KOPT-K1 (cell line): Measurements from ENCODE around the gene TP53BP2.

Experiments used
- H3K27ac ChIP-seq: fragments of 200-600 bp; sonication (generic); 2 replicates; pipeline ENCODE4 v1.5.1; 2016; ENCODE audit warnings: antibody characterized with exemption, mild to moderate bottlenecking, low read depth, low read length; ENCODE audit not compliant: poor library complexity, severe bottlenecking
- H3K36me3 ChIP-seq: fragments of 200-600 bp; sonication (generic); 2 replicates; pipeline ENCODE4 v1.5.1; 2017; ENCODE audit warnings: antibody characterized with exemption, mild to moderate bottlenecking, low read length, moderate library complexity; ENCODE audit not compliant: insufficient read depth
- H3K9me3 ChIP-seq: fragments of 200-600 bp; sonication (generic); 2 replicates; pipeline ENCODE4 v1.5.1; 2017; ENCODE audit warnings: antibody characterized with exemption, low read length, mild to moderate bottlenecking; ENCODE audit not compliant: insufficient read depth, poor library complexity, severe bottlenecking

The TP53BP2 gene

DNA sequence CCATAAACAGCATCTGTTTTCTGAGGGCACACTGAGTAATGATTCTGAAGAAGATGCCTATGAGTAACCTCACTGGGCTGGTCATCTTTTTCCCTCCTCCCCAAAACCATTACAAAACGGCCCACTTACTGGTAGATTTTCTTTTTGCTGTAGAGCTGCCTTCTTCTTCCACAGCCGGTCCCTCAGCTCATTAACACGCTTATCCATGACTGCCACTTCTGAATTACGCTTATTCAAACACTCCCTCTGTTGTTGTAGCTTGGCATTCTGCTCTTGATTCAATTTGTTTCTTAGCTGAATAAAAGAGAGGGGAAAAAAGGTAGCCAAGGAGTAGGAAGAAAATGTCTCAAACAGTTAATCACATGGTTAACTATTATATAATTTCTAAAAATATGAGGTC, 43.1 kb downstream of the TP53BP2 start:
- peaks cover 97% of the 10 kb centered on the region for H3K36me3 ChIP-seq
- H3K9me3 ChIP-seq, result peaks cover 5% of the 10 kb centered on the region
- no peak overlapping the region for H3K27ac ChIP-seq

DNA sequence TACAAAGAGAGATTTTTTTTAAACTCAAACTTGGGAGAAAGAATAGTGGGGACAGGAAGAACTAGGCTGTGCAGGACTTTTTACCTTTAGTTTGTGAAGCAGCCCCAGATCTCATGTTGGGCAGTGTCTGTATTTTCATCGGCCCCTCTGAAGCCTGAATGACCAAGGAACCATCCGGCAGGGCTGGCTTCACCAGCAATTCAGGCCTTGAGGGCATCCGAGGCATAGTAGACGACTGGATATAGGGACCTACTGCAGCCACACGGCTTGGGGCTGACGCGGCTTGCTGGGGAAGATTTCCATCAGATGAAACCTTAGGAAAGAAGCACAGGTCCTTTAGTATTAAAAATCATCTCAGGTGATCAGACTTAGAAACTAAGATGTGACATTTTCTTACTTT, 43.7 kb downstream of the TP53BP2 start:
- Histone ChIP-seq H3K36me3 (peaks cover 99% of the 10 kb centered on the region), H3K9me3 (no peaks in the 10 kb centered on the region), H3K27ac (no peak overlapping the region)

DNA sequence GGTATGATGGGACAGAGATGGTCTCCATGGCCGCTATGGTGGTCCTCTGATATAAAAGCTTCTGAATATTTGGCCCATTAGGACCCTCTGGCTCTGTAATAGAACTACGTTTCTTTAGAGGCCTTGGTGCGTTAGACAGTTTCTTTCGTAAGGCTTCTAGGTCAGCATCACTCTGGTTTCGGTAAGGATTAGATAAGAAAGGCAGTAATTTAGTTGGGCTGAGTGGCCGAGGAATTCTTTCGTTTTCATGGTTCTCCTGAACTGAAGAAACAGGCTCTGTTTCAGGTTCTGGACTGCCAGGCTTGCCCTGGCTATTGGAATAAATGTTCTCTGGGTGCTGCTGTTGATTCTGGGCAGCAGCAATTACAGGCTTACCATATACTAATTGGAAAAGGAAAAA, 49.5 kb downstream of the TP53BP2 start:
- Histone ChIP-seq H3K9me3 (no peaks in the 10 kb centered on the region), H3K27ac (no peak overlapping the region), H3K36me3 (peaks cover 94% of the 10 kb centered on the region)

DNA sequence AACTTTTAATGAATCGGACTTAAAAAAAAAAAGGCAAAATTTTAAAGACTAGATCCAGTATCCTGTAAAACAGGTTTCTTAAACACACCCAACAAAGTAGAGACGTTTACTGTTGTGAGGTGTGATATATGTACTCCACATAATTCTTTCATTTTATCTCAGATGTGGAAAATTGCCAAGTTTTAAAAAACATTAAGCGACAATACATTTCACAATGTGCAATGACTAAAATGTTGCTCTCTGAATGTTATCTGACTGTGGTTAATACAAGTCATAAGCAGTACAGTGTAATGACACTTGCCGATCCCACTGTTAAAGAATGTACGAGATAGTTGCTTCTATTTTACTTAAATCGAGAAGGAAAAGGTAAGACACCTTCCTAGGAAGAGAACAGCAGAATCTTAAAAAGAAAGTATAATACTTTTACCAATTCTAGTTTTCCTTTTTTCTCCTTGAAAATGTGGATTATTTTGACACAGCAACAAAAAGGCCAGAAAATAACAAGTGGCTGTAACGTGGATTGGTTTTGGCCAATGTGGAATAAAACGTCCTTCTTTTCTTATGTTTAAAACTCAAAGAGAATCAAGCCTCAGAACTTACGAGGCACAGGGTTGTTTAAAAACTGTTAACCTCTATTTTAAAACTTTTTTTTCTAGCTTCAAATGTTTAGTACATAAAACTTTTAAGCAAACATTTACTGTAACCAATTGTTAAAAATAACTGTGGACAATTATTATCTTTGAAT, 51.4 kb downstream of the TP53BP2 start:
- no peak overlapping the region for H3K27ac ChIP-seq
- peaks cover 87% of the 10 kb centered on the region for H3K36me3 ChIP-seq
- no peaks in the 10 kb centered on the region for H3K9me3 ChIP-seq

DNA sequence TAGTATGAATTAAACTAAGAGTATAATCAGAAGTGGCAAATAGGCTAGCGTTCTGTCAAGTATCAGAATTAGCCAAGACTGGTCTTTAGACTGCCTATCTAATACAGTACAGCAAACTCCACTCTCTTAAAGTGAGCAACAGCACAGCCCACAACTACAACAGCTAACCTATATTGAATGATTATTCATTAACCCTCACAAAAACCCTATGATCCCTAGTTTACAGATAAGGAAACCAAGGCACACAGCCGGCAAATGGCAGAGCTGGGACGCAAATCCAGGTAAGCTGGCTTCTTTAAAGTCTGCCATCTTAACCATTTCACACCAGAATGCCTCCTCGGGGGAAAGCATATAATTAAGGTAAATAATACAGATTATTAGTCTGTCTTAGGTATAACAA, 52.0 kb downstream of the TP53BP2 start:
- H3K27ac ChIP-seq, result no peak overlapping the region
- H3K9me3 ChIP-seq, result no peaks in the 10 kb centered on the region
- H3K36me3 ChIP-seq, result peaks cover 85% of the 10 kb centered on the region

DNA sequence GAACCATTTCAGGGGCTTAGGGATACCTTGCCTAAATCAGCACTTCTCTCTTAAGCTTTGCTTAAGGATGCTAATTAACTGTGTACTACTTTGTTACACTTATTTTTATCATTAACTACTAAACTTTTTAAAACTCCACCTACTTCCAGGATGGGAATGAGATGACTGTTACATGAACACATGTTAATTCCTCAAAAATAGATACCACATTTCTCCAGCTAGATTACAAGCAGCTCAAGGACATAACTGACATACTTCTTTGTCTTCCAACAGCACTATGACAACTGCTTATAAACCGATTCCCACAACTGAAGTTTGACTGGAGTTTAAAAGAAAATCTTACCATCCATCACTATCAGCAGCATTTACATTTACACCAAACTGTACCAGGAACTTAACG, 53.7 kb downstream of the TP53BP2 start:
- Histone ChIP-seq H3K9me3 (no peaks in the 10 kb centered on the region), H3K36me3 (peaks cover 82% of the 10 kb centered on the region), H3K27ac (no peak overlapping the region)

DNA sequence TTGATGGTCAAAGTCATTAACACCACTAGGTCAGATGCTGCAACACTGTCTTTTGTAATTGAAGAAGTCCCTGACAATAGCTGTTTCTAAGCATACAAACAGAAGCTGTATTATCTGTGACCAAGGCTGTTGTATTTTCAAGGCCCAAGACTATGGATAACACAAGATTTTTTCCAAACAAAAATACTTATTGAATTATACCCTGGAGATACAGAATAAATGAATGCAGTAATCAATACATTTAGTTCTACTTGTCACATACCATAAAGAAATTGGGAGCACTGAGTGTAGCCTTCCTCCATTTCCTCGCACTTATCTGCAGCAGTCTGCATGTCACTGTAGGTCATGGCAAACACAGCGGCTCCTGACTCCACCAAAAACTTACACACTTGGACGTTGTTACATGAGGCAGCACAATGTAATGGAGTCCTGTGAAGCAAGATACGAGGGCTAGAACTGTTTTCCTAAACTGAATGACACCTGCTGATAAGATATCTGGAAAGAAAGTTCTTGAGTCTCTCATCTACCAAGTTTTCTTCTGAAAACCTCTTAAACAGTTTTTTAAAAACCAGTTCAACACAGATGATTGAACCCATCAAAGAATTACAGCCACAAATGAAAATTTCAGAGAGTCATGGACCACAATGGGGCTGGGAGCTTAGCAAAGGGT, 56.9 kb downstream of the TP53BP2 start:
- no peaks in the 10 kb centered on the region for H3K9me3 ChIP-seq
- peaks cover 74% of the 10 kb centered on the region for H3K36me3 ChIP-seq
- no peak overlapping the region for H3K27ac ChIP-seq

DNA sequence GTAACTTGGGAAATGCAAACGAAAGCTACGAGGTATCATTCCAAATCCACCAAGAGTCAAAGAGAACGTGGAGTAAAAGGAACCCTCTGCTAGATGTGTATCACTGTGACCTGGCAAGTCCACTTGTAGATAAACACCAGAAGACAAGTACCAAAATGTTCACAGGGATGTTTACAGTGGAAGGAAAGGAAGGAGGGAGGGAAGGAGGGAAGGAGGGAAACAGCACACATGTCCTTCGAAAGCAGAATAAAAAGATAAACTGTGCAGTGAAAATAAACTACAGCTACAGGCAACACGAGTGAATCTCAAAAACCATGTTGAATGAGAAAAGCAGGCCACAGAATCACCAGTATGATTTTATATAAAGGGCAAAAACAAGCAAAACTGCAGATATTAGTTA, 59.9 kb downstream of the TP53BP2 start:
- peaks cover 69% of the 10 kb centered on the region for H3K36me3 ChIP-seq
- no peaks in the 10 kb centered on the region for H3K9me3 ChIP-seq
- no peak overlapping the region for H3K27ac ChIP-seq

DNA sequence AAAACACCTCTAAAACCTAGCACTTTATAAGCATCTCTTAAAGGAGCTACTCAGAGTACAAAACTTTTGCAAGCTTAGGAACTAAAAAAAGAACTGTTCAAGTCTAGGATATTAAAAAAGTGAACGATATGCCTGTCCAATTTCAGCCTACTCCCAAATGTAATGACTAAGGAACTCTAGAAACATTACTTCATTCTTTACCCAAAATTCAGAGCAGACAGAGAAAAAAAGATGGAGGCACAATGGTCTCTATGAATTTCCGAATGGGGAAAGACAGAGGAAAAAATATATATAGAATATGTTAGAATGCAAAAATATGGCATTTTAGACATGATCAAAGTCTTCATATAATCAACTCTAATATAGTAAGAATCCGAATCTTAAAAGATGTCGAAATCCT, 61.2 kb downstream of the TP53BP2 start:
- peaks cover 73% of the 10 kb centered on the region for H3K36me3 ChIP-seq
- no peak overlapping the region for H3K27ac ChIP-seq
- no peaks in the 10 kb centered on the region for H3K9me3 ChIP-seq

DNA sequence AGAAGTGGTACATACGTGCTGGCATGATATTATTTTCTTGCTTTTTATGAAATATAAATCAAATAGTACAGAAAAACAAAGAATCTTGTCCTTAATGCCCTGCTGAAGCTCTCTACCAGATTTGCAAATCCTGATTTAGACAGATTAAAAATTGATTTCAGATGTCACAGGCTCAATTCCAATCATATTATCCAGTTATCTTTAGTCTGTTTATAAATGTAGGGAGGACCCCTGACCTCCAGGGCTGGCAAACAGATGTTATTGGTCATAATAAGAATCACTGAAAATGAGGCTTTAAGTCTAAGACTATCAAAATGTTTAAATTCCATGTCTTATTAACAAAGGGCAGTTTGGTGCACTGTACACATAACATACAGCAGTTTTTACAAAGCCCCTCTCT, 62.1 kb downstream of the TP53BP2 start:
- no peak overlapping the region for H3K27ac ChIP-seq
- H3K36me3 ChIP-seq, result peaks cover 77% of the 10 kb centered on the region
- H3K9me3 ChIP-seq, result no peaks in the 10 kb centered on the region

DNA sequence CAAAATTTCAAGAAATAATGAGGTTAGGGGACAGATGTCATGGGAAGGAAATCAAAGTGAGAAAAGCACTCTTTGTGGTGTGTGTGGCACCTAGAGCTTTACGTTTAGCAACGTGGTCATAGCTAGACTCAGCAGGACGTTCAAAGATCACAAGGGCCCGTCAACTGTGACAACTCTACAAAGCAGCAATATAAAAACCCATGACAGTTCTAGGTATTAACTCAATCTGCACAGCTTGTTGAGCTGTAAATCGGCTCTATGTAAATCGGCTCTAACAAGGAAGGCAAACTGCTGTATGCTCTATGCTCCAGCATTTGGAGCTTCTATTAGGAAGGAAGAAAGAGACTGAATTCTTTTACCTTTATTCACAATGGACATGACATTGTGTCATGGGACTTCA, 64.8 kb downstream of the TP53BP2 start:
- Histone ChIP-seq H3K9me3 (no peaks in the 10 kb centered on the region), H3K36me3 (peaks cover 82% of the 10 kb centered on the region), H3K27ac (no peak overlapping the region)

DNA sequence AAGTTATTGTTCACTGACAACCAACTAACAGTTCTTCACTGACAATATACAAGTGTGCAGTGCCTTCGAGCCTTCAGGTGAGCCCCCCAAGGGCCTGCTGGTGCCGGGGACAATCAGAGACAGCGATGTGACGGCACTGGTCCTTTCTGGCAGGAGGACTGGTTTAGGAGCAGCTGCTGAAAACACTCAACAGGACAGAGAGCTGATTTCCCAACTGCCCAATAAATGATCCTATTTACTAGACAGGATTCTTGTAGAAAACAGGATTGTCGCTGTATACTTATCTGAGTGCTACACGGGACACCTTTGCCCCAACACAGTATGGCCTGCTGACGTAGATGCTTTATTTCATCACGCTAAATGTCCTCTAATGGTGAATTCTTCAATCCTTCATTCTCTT, 65.4 kb downstream of the TP53BP2 start:
- H3K9me3 ChIP-seq, result no peaks in the 10 kb centered on the region
- peaks cover 84% of the 10 kb centered on the region for H3K36me3 ChIP-seq
- H3K27ac ChIP-seq, result no peak overlapping the region

DNA sequence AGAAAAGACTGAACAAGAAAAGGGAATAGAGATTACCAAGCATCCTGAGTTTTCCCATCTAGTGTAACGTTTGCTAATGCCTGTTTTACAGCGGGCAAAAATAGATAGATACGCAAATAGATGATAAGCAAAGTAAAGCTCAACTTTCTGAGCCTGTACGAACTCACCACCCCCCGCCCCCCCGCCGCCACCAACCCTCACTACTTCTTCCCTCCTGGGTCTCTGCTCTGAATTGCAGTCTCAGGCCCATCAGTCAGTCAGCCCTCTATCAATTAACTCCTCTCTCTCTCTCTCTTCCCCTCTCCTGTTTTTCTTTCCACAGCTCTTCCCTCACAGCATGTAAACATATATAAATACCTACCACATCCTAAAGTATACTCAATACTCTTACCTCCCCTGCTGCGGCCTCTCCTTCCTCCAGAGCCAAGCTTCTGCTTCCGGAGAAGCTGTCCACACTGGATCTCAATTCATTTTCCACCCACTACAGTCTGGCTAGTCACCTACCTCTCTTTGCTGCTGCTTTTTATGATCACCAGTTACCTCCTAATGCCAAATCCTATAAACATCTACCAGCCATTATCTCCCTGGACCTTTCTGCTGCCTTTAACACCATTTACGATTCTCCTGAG, 68.8 kb downstream of the TP53BP2 start:
- H3K9me3 ChIP-seq, result no peaks in the 10 kb centered on the region
- H3K27ac ChIP-seq, result no peak overlapping the region
- peaks cover 65% of the 10 kb centered on the region for H3K36me3 ChIP-seq

DNA sequence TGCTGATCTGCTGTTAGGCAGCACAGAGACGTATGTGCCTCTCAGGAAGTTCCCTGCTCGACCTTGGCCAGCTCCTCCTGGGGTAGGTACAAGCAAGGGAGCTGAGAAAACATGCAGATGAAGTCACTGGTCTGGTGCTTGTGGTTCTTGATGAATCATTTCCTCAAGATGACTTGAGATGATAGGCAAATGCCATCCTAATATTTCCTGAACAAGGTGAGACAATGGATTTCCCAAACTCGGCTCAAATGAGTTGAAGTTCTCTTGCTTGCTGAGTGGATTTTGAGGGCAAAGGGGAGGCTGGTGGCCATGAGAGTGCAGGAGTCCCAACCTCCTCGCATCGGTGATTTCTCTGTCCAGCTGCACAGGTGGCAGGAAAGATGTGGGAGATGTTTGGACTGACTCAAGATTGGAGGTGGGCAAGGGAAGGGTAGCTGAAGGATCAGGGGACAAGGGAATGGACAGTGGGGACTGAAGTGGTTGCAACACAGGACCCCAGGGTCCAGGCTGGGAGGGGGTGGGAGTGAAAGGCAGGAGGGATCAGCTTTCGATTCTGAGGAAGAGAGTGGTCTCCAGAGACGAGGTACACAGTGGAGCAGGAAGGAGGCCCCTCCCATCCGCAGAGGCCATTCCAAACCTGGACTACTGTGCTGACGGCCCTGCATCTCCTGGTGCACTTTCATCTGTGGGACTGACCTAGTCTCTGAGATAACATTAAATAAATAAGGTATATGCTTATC, 69.5 kb downstream of the TP53BP2 start:
- H3K36me3 ChIP-seq, result peaks cover 64% of the 10 kb centered on the region
- H3K9me3 ChIP-seq, result no peaks in the 10 kb centered on the region
- no peak overlapping the region for H3K27ac ChIP-seq

DNA sequence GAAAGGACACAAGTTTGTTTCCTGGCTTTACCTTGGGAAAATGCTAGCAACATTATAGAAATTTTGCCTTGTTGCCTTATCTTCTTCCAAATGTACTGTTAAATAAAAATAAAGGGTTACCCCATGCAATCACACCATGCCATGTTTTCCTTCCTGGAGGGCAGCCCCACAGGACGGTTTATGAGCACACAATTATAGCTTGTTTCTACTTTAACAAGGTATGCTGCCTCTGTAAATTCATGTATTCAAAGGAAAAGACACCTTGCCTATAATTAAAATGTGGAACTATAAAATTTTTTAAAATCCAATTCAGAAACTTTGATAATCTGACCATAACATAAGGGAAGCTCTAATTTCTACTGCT, 70.1 kb downstream of the TP53BP2 start:
- no peak overlapping the region for H3K27ac ChIP-seq

More for the DNA sequence above, 70.1 kb downstream of the TP53BP2 start:
- Histone ChIP-seq H3K9me3 (no peaks in the 10 kb centered on the region), H3K36me3 (peaks cover 59% of the 10 kb centered on the region)
